ENCODE data around the gene SPATA31C1. TPM values are rescaled to one million over a fixed set of nuclear protein-coding genes. Genes with fewer than 3 reads are reported as not detected.

SPATA31C1 gene
- polyA plus RNA-seq, 2 of the 4 experiments (the other 2 are of a cell fraction): not detected

GRCh38 chr9:87871425-87872078 lies 46.2 kb upstream of the SPATA31C1 start:
- TF ChIP-seq ESRRA (IDR thresholded peaks at IDR 0.05; ENCODE audit: borderline replicate concordance, low read length) (no peak), RARB (CRISPR knock-in tag; IDR thresholded peaks at IDR 0.05) (no peak), CEBPB (IDR thresholded peaks at IDR 0.05) (no peak), CBX8 (IDR thresholded peaks at IDR 0.05) (no peak)
- ChIA-PET CTCF (interaction anchor here (1.3 to 1.4 kb wide), 2 partner anchors 13 to 187 kb away, joined by 3 to 4 read pairs; no protein-coding TSS in a partner anchor), POLR2A (no interaction called here)

DNA sequence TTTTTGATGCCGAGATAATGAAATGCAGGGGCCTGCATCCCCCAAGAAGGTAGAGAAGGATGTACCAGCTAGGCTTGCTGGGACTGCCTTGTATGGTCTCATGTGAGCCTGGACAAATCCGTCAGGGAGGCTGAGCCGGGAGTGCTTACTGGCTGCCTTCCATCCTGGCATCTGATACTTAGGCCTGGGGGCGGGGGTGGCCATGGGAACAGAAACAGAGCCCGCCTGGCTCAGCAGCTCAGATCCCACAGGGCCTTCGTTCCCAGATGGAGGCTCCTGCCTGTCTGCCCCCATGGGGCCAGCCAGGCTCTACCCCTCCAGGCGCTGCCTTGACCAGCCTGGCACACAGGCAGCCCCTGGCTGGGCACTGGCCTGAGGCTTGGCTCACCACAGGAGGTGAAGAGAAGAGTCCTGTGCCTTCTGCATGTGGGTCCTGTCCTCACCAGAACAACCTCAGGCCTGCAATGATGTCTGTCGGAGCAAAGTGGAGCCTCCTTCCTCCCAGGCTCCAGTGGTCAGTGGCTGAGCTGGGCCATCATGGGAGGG lies 45.6 kb upstream of the SPATA31C1 start:
- ATAC-seq (no peak), FAIRE-seq (no peak), DNase-seq (ENCODE audit: low read depth in 1 of 2, low spot score in 1 of 2) (no peak)
- Histone ChIP-seq H3K4me1 (peaks cover 11% of the 10 kb centered on the region; the same call in 2 of the 3 replicates), H3K4me2 (no peak overlapping the region), H3K9me3 (no peaks in the 10 kb centered on the region), H3K4me3 (no peak overlapping the region), H3K27ac (peak overlapping the region in 1 of 2 experiments; percentile 43; a peak in 1 of 6 replicates)
- ChIA-PET POLR2A (no interaction called here), CTCF (interaction anchor here (0.9 to 1.4 kb wide), 2 partner anchors 12 to 60 kb away, joined by 3 to 4 read pairs; no protein-coding TSS in a partner anchor)
- TF ChIP-seq TP53 (CRISPR knock-in tag; IDR thresholded peaks at IDR 0.05) (no peak), HMGXB4 (CRISPR knock-in tag; IDR thresholded peaks at IDR 0.05; ENCODE audit: borderline replicate concordance) (no peak), KDM5A (IDR thresholded peaks at IDR 0.05) (no peak), PHF8 (IDR thresholded peaks at IDR 0.05; ENCODE audit: borderline replicate concordance, low read depth) (no peak), FOSB (CRISPR knock-in tag; IDR thresholded peaks at IDR 0.05) (no peak), RCOR1 (IDR thresholded peaks at IDR 0.05; ENCODE audit: low read depth, low read length) (no peak), SREBF2 (IDR thresholded peaks at IDR 0.05) (no peak), HEYL (CRISPR knock-in tag; IDR thresholded peaks at IDR 0.05) (no peak), POLR2AphosphoS2 (conservative IDR thresholded peaks at IDR 0.05; ENCODE audit: low read length) (no peak)
- TF ChIP-seq, protein P1, sequence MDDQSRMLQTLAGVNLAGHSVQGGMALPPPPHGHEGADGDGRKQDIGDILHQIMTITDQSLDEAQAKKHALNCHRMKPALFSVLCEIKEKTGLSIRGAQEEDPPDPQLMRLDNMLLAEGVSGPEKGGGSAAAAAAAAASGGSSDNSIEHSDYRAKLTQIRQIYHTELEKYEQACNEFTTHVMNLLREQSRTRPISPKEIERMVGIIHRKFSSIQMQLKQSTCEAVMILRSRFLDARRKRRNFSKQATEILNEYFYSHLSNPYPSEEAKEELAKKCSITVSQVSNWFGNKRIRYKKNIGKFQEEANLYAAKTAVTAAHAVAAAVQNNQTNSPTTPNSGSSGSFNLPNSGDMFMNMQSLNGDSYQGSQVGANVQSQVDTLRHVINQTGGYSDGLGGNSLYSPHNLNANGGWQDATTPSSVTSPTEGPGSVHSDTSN (IDR thresholded peaks at IDR 0.05): no peak
- TF ChIP-seq, protein P2, sequence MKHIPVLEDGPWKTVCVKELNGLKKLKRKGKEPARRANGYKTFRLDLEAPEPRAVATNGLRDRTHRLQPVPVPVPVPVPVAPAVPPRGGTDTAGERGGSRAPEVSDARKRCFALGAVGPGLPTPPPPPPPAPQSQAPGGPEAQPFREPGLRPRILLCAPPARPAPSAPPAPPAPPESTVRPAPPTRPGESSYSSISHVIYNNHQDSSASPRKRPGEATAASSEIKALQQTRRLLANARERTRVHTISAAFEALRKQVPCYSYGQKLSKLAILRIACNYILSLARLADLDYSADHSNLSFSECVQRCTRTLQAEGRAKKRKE (CRISPR knock-in tag; IDR thresholded peaks at IDR 0.05; ENCODE audit: low read depth): no peak
- WGBS (ENCODE audit: missing lambda C conversion rate): 91% methylated on average over 5 of the region's 8 CpGs

More at GRCh38 chr9:87871425-87872078, 46.2 kb upstream of the SPATA31C1 start:
- no peaks in the 10 kb centered on the region for H3K9me3 ChIP-seq
- H3K27ac ChIP-seq: no peak overlapping the region
- FAIRE-seq: no peak
- no peak for DNase-seq (ENCODE audit: low read depth in 1 of 2, low spot score in 1 of 2)
- H3K4me2 ChIP-seq: no peak overlapping the region
- WGBS (ENCODE audit: missing lambda C conversion rate): 88% methylated on average over 7 of the region's 7 CpGs
- no peak for ATAC-seq
- no peak overlapping the region for H3K4me3 ChIP-seq
- H3K4me1 ChIP-seq: peaks cover 17% of the 10 kb centered on the region

DNA sequence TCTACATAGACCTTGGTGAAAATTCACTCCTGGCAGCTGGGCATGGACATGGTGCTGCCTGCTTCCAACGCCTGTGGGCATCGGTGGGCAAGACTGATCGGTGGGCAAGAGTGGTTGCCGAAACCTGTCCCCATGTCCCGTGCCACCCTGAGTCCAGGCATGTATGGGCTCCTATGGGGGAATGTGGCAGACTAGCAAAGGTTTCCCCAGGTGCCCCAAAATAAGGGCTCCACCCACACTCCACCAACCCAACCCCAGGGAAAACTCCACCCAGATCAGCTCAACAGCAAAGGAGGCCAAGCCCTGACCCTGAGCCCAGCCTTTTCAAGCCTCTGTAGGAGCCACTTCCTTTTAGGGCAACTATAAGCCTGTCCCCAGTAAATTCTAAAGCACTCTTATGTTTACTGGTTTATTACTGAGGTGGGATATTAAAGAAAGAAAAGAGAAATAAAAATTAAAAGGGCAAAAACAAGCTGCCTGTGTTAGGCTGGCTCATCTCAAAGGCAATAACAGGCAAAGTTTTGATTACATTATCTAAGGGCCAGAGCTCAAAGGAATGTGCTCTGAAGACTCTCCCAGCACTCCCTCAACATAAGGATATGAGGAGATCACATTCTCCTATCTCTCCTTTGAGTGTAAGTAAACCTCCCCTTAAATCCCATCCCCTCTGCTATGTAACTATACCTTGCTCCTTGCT lies 44.0 kb upstream of the SPATA31C1 start:
- Histone ChIP-seq H3K4me2 (no peak overlapping the region), H3K4me3 (no peak overlapping the region), H3K4me1 (peaks cover 12% of the 10 kb centered on the region; the same call in 2 of the 3 replicates), H3K9me3 (peaks cover 14% of the 10 kb centered on the region), H3K27ac (peak overlapping the region in 1 of 2 experiments; percentile 51; a peak in 3 of 6 replicates)
- ATAC-seq (no peak), DNase-seq (ENCODE audit: low read depth in 1 of 2, low spot score in 1 of 2) (no peak), FAIRE-seq (peak; percentile 46)
- POLR2A ChIA-PET: no interaction called here
- CTCF ChIA-PET: interaction anchor here (0.7 to 1.7 kb wide), 3 partner anchors 61 to 872 kb away, joined by 3 to 5 read pairs (median 4); no protein-coding TSS in a partner anchor
- TF ChIP-seq MAZ (IDR thresholded peaks at IDR 0.05; ENCODE audit: borderline replicate concordance, low read depth, low read length) (no peak), POLR2AphosphoS2 (conservative IDR thresholded peaks at IDR 0.05; ENCODE audit: low read length) (no peak)
- 86% methylated on average over 3 of the region's 5 CpGs for WGBS (ENCODE audit: missing lambda C conversion rate)

Data from A549 (cell line).